ENCODE measurements around the gene CPO.

Gene CPO, protein sequence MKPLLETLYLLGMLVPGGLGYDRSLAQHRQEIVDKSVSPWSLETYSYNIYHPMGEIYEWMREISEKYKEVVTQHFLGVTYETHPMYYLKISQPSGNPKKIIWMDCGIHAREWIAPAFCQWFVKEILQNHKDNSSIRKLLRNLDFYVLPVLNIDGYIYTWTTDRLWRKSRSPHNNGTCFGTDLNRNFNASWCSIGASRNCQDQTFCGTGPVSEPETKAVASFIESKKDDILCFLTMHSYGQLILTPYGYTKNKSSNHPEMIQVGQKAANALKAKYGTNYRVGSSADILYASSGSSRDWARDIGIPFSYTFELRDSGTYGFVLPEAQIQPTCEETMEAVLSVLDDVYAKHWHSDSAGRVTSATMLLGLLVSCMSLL

GRCh38 chr2:206939340-206939739, at the start of gene CPO:
Gene CPO (plus strand): TSS chr2:206939518. CDS start chr2:206939600, 82 bp downstream.
- no peak within 1 kb of the TSS for H3K4me3 ChIP-seq (ENCODE audit: low read depth, low read length)
- no peak for TF ChIP-seq CTCF (IDR thresholded peaks at IDR 0.05; ENCODE audit: borderline replicate concordance, insufficient read depth, low read depth, low read length)

- H3K4me3 ChIP-seq (ENCODE audit: low read depth, low read length): no peak overlapping the region
- no peak for TF ChIP-seq CTCF (IDR thresholded peaks at IDR 0.05; ENCODE audit: borderline replicate concordance, insufficient read depth, low read depth, low read length)
Measured at GRCh38 chr2:206890179-206890578, 49.1 kb upstream of the CPO start.

- H3K4me3 ChIP-seq (ENCODE audit: low read depth, low read length): no peak overlapping the region
- TF ChIP-seq CTCF (IDR thresholded peaks at IDR 0.05; ENCODE audit: borderline replicate concordance, insufficient read depth, low read depth, low read length): no peak
Measured at GRCh38 chr2:206890926-206891325, 48.4 kb upstream of the CPO start.

DNA sequence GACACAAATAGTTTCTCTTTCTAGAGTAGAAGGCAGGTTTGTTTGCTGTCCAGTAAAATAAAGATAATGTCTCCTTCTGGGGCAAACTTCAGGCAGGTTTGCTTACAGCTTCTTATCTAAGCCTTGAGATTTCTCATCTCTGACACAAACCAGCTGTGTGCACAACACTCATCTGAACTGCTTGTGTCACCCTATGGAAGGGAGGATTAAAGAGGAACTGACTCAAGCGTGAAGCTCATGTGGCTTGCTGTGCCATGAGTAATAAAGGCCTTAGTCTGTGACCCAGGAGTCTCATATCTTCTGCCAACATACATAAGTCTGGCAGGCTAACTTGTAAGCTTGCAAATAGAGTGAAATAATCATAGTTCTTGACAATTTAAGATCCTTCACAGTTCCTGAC, 24.2 kb upstream of the CPO start:
- TF ChIP-seq CTCF (IDR thresholded peaks at IDR 0.05; ENCODE audit: borderline replicate concordance, insufficient read depth, low read depth, low read length): no peak

GRCh38 chr2:206918263-206918662, 21.1 kb upstream of the CPO start:
- TF ChIP-seq CTCF (IDR thresholded peaks at IDR 0.05; ENCODE audit: borderline replicate concordance, insufficient read depth, low read depth, low read length): no peak
- no peak overlapping the region for H3K4me3 ChIP-seq (ENCODE audit: low read depth, low read length)

More for the DNA sequence above, 24.2 kb upstream of the CPO start:
- no peak overlapping the region for H3K4me3 ChIP-seq (ENCODE audit: low read depth, low read length)

GRCh38 chr2:206920310-206920709, 19.0 kb upstream of the CPO start:
- no peak for TF ChIP-seq CTCF (IDR thresholded peaks at IDR 0.05; ENCODE audit: borderline replicate concordance, insufficient read depth, low read depth, low read length)
- no peak overlapping the region for H3K4me3 ChIP-seq (ENCODE audit: low read depth, low read length)

- TF ChIP-seq CTCF (IDR thresholded peaks at IDR 0.05; ENCODE audit: borderline replicate concordance, insufficient read depth, low read depth, low read length): no peak
- no peak overlapping the region for H3K4me3 ChIP-seq (ENCODE audit: low read depth, low read length)
Measured at GRCh38 chr2:206920951-206921350, 18.4 kb upstream of the CPO start.

Measured in GM12875 (cell line).